GM12878 (cell line): ENCODE results near the gene SHC1. TPM values are rescaled to one million over a fixed set of nuclear protein-coding genes. Genes with fewer than 3 reads are reported as not detected.

ENCODE experiments used
- ASH2L ChIP-seq: fragments of 300-600, 200-600 bp; sonication (generic); IDR thresholded peaks from 2 replicates; pipeline ENCODE4 v1.6.1; 2017; ENCODE audit warnings: low read depth, mild to moderate bottlenecking, borderline replicate concordance
- BCL11A ChIP-seq: IDR thresholded peaks from 2 replicates; pipeline ENCODE4 v1.6.1; 2011; ENCODE audit warnings: low read depth, low read length
- CBFB ChIP-seq: IDR thresholded peaks from 2 replicates; pipeline ENCODE4 v1.6.1; 2016; ENCODE audit warnings: antibody characterized with exemption, low read depth
- CBX3 ChIP-seq: fragments of 200-600 bp; sonication (generic); IDR thresholded peaks from 2 replicates; pipeline ENCODE4 v1.6.1; 2016; ENCODE audit warnings: low read depth, borderline replicate concordance
- CHD1 ChIP-seq: IDR thresholded peaks from 2 replicates; pipeline ENCODE4 v1.6.1; 2012; ENCODE audit warnings: low read depth, low read length, improper control_type of control experiment
- CHD4 ChIP-seq: fragments of 200-600 bp; sonication (generic); IDR thresholded peaks from 2 replicates; pipeline ENCODE4 v1.6.1; 2016; ENCODE audit warnings: mild to moderate bottlenecking
- CREB1 ChIP-seq: IDR thresholded peaks from 2 replicates; pipeline ENCODE4 v1.6.1; 2012; ENCODE audit warnings: low read depth, mild to moderate bottlenecking, inconsistent platforms
- EGR1 ChIP-seq, 2 experiments: IDR thresholded peaks; 1 replicate in 1 of 2; 2 replicates in 1 of 2; pipeline ENCODE4 v1.6.1; 2011 to 2012; ENCODE audit warnings: low read depth in 2 of 2, low read length in 2 of 2, borderline replicate concordance in 1 of 2, mild to moderate bottlenecking in 1 of 2, moderate library complexity in 1 of 2
- ELK1 ChIP-seq: IDR thresholded peaks from 2 replicates; pipeline ENCODE4 v1.6.1; 2012; ENCODE audit warnings: low read depth, low read length, improper control_type of control experiment
- EZH2 ChIP-seq: IDR thresholded peaks from 2 replicates; pipeline ENCODE4 v1.6.1; 2012; ENCODE audit warnings: low read depth, mild to moderate bottlenecking, control low read depth, inconsistent platforms, low read length, borderline replicate concordance; ENCODE audit not compliant: control insufficient read depth
- MLLT1 ChIP-seq: fragments of 450-650 bp; IDR thresholded peaks from 2 replicates; pipeline ENCODE4 v1.6.1; 2016; ENCODE audit warnings: mild to moderate bottlenecking
- MYC ChIP-seq: IDR thresholded peaks from 2 replicates; pipeline ENCODE4 v1.6.1; 2011; ENCODE audit warnings: mild to moderate bottlenecking, low read length, moderate library complexity, inconsistent platforms; ENCODE audit not compliant: insufficient read depth, insufficient replicate concordance, insufficient read length, severe bottlenecking
- POLR2AphosphoS2 ChIP-seq: IDR thresholded peaks from 2 replicates; pipeline ENCODE4 v1.6.1; 2011; ENCODE audit warnings: low read depth, mild to moderate bottlenecking, low read length, improper control_type of control experiment, moderate library complexity
- RAD51 ChIP-seq: fragments of 450-650 bp; IDR thresholded peaks from 2 replicates; pipeline ENCODE4 v1.6.1; 2016; ENCODE audit warnings: moderate library complexity, mild to moderate bottlenecking, inconsistent platforms
- STAT3 ChIP-seq: IDR thresholded peaks from 2 replicates; pipeline ENCODE4 v1.6.1; 2011; ENCODE audit warnings: low read depth, low read length, improper control_type of control experiment
- USF2 ChIP-seq: IDR thresholded peaks from 2 replicates; pipeline ENCODE4 v1.6.1; 2011; ENCODE audit warnings: low read depth, low read length, improper control_type of control experiment, borderline replicate concordance
- ZNF274 ChIP-seq: IDR thresholded peaks from one replicate; pipeline ENCODE4 v1.8.0; 2011; ENCODE audit not compliant: insufficient read length, insufficient read depth
- polyA plus RNA-seq, 11 experiments: library from polyadenylated mRNA; depleted of rRNA in 4 of 11; unstranded in 6 of 11; stranded (reverse) in 5 of 11; fragments of >200 nt; fragmentation: Nextera tagmentation in 4 of 11; fragmentation: Illumina TruSeq in 1 of 11; extraction: Ambion mirVana in 4 of 11; extraction: Trizol in 1 of 11; gene quantifications; 1 replicate in 1 of 11; 2 replicates in 10 of 11; pipeline versions ENCODE4 v1.2.1 to v1.2.3, GENCODE V29; 2011 to 2016; ENCODE audit warnings: inconsistent platforms in 2 of 11, missing spikeins in 2 of 11, low read depth in 1 of 11
- total RNA-seq, 4 experiments: library from RNA; depleted of rRNA in 3 of 4; stranded (reverse); fragments of >200 nt in 3 of 4; fragmentation: Illumina TruSeq in 1 of 4; extraction: Trizol in 1 of 4; gene quantifications; 2 replicates each; pipeline versions ENCODE4 v1.2.1 to v1.2.3, GENCODE V29; 2013 to 2021
- TF ChIP-seq, protein P1 (sequence below): fragments of 450-650 bp; formaldehyde crosslinking; IDR thresholded peaks from 2 replicates; pipeline ENCODE4 v1.5.0; 2022; ENCODE audit warnings: mild to moderate bottlenecking, missing genetic modification characterization
- TF ChIP-seq, protein P2 (sequence below): fragments of 450-650 bp; IDR thresholded peaks from 2 replicates; pipeline ENCODE4 v1.6.1; 2017; ENCODE audit warnings: antibody characterized with exemption, mild to moderate bottlenecking, moderate library complexity

Gene SHC1
- total and polyA plus RNA-seq, 10 of the 15 experiments (the other 5 are each of a cell fraction or from before 2014, with no cell fraction given): 2.6 to 49.3 (median 25.2) TPM

DNA sequence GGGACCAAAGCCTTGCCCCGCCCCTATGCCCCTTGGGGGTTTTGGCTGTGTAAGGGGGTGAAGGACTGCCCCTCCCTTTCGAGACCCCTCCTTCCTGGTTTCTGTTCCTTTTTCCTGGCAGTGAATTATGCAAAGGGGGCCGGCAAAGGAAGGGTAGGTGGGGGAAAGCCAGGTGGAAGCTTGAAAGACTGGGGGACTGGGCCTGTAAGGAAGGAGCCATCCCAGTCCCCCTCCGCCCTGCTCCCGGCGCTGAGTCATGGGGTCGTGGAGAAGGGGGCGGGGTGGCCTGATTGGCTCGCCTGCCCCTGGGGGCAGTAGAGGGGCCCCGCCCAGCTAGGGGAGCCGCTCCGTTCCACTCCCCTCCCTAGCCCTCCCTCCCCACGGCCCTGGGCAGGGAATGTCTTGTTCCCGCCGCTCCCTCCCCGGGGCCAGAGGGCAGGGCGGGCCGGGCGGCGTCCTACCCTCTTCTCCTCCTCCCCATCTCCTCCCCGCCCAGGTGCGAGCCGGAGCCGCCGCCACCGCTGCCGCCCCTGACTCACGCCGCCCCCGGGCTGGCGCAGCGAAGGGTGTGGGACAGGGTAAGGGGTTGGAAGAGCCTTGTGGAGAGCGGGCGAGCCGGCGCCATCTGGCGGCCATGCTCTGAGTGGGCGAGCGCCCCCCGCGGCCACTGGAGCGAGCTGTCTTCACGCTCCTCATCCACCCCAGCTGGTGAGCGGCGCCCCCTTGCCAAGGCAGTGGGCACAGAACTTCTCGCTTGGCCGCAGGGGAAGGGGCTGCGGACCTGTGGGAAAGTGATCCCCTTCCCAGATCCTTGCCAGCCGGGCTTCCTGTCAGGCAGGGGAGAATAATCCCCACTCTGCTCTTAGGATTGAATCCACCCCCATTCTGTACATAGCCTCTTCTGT, 46.7 kb upstream of the SHC1 start (continued):
- TF ChIP-seq, protein P1, sequence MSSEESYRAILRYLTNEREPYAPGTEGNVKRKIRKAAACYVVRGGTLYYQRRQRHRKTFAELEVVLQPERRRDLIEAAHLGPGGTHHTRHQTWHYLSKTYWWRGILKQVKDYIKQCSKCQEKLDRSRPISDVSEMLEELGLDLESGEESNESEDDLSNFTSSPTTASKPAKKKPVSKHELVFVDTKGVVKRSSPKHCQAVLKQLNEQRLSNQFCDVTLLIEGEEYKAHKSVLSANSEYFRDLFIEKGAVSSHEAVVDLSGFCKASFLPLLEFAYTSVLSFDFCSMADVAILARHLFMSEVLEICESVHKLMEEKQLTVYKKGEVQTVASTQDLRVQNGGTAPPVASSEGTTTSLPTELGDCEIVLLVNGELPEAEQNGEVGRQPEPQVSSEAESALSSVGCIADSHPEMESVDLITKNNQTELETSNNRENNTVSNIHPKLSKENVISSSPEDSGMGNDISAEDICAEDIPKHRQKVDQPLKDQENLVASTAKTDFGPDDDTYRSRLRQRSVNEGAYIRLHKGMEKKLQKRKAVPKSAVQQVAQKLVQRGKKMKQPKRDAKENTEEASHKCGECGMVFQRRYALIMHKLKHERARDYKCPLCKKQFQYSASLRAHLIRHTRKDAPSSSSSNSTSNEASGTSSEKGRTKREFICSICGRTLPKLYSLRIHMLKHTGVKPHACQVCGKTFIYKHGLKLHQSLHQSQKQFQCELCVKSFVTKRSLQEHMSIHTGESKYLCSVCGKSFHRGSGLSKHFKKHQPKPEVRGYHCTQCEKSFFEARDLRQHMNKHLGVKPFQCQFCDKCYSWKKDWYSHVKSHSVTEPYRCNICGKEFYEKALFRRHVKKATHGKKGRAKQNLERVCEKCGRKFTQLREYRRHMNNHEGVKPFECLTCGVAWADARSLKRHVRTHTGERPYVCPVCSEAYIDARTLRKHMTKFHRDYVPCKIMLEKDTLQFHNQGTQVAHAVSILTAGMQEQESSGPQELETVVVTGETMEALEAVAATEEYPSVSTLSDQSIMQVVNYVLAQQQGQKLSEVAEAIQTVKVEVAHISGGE (CRISPR knock-in tag): no peak
- no peak for TF ChIP-seq ZNF274
- TF ChIP-seq STAT3: no peak
- TF ChIP-seq USF2: no peak
- TF ChIP-seq CHD1: no peak
- TF ChIP-seq MLLT1: no peak; the same call in 1 of the 2 replicates
- no peak for TF ChIP-seq BCL11A
- TF ChIP-seq CHD4: no peak
- TF ChIP-seq EZH2: no peak
- TF ChIP-seq CREB1: no peak
- TF ChIP-seq ELK1: no peak
- TF ChIP-seq, protein P2, sequence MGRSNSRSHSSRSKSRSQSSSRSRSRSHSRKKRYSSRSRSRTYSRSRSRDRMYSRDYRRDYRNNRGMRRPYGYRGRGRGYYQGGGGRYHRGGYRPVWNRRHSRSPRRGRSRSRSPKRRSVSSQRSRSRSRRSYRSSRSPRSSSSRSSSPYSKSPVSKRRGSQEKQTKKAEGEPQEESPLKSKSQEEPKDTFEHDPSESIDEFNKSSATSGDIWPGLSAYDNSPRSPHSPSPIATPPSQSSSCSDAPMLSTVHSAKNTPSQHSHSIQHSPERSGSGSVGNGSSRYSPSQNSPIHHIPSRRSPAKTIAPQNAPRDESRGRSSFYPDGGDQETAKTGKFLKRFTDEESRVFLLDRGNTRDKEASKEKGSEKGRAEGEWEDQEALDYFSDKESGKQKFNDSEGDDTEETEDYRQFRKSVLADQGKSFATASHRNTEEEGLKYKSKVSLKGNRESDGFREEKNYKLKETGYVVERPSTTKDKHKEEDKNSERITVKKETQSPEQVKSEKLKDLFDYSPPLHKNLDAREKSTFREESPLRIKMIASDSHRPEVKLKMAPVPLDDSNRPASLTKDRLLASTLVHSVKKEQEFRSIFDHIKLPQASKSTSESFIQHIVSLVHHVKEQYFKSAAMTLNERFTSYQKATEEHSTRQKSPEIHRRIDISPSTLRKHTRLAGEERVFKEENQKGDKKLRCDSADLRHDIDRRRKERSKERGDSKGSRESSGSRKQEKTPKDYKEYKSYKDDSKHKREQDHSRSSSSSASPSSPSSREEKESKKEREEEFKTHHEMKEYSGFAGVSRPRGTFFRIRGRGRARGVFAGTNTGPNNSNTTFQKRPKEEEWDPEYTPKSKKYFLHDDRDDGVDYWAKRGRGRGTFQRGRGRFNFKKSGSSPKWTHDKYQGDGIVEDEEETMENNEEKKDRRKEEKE: no peak
- peak; percentile 62 for TF ChIP-seq POLR2AphosphoS2
- no peak for TF ChIP-seq CBX3
- TF ChIP-seq RAD51: no peak
- no peak for TF ChIP-seq MYC
- no peak for TF ChIP-seq CBFB
- TF ChIP-seq EGR1 (IDR thresholded peaks at IDR 0.05; ENCODE audit: borderline replicate concordance in 1 of 2, low read depth in 2 of 2, low read length in 2 of 2): peak in 1 of 2 experiments; percentile 88; a peak in 2 of 3 replicates
- TF ChIP-seq ASH2L: no peak
